Smooth muscle cell of the pulmonary artery (primary cell): ENCODE results near the gene SLC8A1. TPM values are rescaled to one million over a fixed set of nuclear protein-coding genes. Genes with fewer than 3 reads are reported as not detected.

Source experiments
- total RNA-seq: library from RNA; depleted of rRNA; stranded (reverse); fragments of >200 nt; gene quantifications from 2 replicates; pipeline ENCODE4 v1.2.3, GENCODE V29; 2014

The SLC8A1 gene
- 60.0 and 116 TPM in 2 replicates for total RNA-seq

GRCh38 chr2:40451918-40452605 lies at the start of gene SLC8A1:
Gene SLC8A1, minus strand, starts transcription at chr2:40452090.

